Neuronal stem cell (in vitro differentiated cells): ENCODE data around the gene SLC2A14.
"Not testable (repeated sequence)": the region's sequence is repeated elsewhere in the genome, so short reads cannot be mapped to it uniquely, and the experiment has no call there.

Source experiments
- DNase-seq: peaks from one replicate; pipeline ENCODE4 v3.0.0-alpha.2; 2013; ENCODE audit warnings: low spot score
- H2AFZ ChIP-seq: one replicate; pipeline ENCODE4 v1.6.1; 2013; ENCODE audit warnings: mild to moderate bottlenecking, low read length, inconsistent platforms
- H2AK5ac ChIP-seq: 2 replicates; pipeline ENCODE4 v1.6.1; 2013; ENCODE audit warnings: low read depth, mild to moderate bottlenecking, inconsistent platforms, low read length, moderate library complexity, mixed read lengths
- H2BK120ac ChIP-seq: 2 replicates; pipeline ENCODE4 v1.6.1; 2013; ENCODE audit warnings: low read depth, mild to moderate bottlenecking, inconsistent platforms, low read length, moderate library complexity, mixed read lengths
- H2BK12ac ChIP-seq: one replicate; pipeline ENCODE4 v1.6.1; 2013; ENCODE audit warnings: low read length, inconsistent platforms
- H2BK15ac ChIP-seq: 2 replicates; pipeline ENCODE4 v1.6.1; 2013; ENCODE audit warnings: mild to moderate bottlenecking, low read length, inconsistent platforms, mixed read lengths
- H2BK5ac ChIP-seq: one replicate; pipeline ENCODE4 v1.6.1; 2013; ENCODE audit warnings: inconsistent platforms, mild to moderate bottlenecking, low read length, moderate library complexity
- H3K14ac ChIP-seq: one replicate; pipeline ENCODE4 v1.6.1; 2013; ENCODE audit warnings: low read length, inconsistent platforms
- H3K18ac ChIP-seq: 2 replicates; pipeline ENCODE4 v1.6.1; 2013; ENCODE audit warnings: low read length, inconsistent platforms
- H3K23ac ChIP-seq: 2 replicates; pipeline ENCODE4 v1.6.1; 2013; ENCODE audit warnings: low read depth, mild to moderate bottlenecking, mixed read lengths, low read length, inconsistent platforms; ENCODE audit not compliant: poor library complexity
- H3K27ac ChIP-seq: replicated peaks from 3 replicates; pipeline ENCODE4 v1.5.1; 2013; ENCODE audit warnings: low read length, inconsistent platforms
- H3K27me3 ChIP-seq, 3 experiments: 2 replicates each; pipeline ENCODE4 v1.6.1; 2013; ENCODE audit warnings: low read length in 3 of 3, mild to moderate bottlenecking in 2 of 3, inconsistent platforms in 1 of 3, low read depth in 1 of 3, mixed read lengths in 1 of 3, moderate library complexity in 1 of 3; ENCODE audit not compliant: control insufficient read depth in 3 of 3, insufficient read depth in 3 of 3
- H3K36me3 ChIP-seq, 2 donors: replicated peaks in 1 of 2; 2 replicates each; pipeline ENCODE4 v1.6.1; 2013; ENCODE audit warnings: low read length in 2 of 2; ENCODE audit not compliant: control insufficient read depth in 2 of 2, insufficient read depth in 2 of 2
- H3K4ac ChIP-seq: 2 replicates; pipeline ENCODE4 v1.6.1; 2013; ENCODE audit warnings: inconsistent platforms, mild to moderate bottlenecking, low read length, moderate library complexity
- H3K4me1 ChIP-seq, 2 donors: 1 replicate in 1 of 2; 2 replicates in 1 of 2; pipeline ENCODE4 v1.6.1; 2013; ENCODE audit warnings: low read length in 2 of 2, low read depth in 1 of 2; ENCODE audit not compliant: control insufficient read depth in 2 of 2, insufficient read depth in 1 of 2
- H3K4me2 ChIP-seq: one replicate; pipeline ENCODE4 v1.6.1; 2013; ENCODE audit warnings: mild to moderate bottlenecking, low read length, inconsistent platforms; ENCODE audit not compliant: insufficient read depth, poor library complexity, severe bottlenecking
- H3K4me3 ChIP-seq, 2 donors: 2 replicates each; pipeline ENCODE4 v1.5.1; 2013; ENCODE audit warnings: low read length in 2 of 2, mild to moderate bottlenecking in 2 of 2, inconsistent platforms in 1 of 2, moderate library complexity in 1 of 2
- H3K79me1 ChIP-seq: one replicate; pipeline ENCODE4 v1.6.1; 2013; ENCODE audit warnings: low read depth, mild to moderate bottlenecking, inconsistent platforms, low read length, moderate library complexity
- H3K9ac ChIP-seq: one replicate; pipeline ENCODE4 v1.6.1; 2013; ENCODE audit warnings: mild to moderate bottlenecking, low read depth, low read length, inconsistent platforms; ENCODE audit not compliant: poor library complexity
- H3K9me3 ChIP-seq, 2 donors: replicated peaks in 1 of 2; 2 replicates each; pipeline versions ENCODE3 to v1.6.1; 2013; ENCODE audit warnings: low read length in 2 of 2, mild to moderate bottlenecking in 2 of 2, inconsistent platforms in 1 of 2, low read depth in 1 of 2, mixed read lengths in 1 of 2, moderate library complexity in 1 of 2; ENCODE audit not compliant: control insufficient read depth in 2 of 2, insufficient read depth in 1 of 2
- H4K8ac ChIP-seq: one replicate; pipeline ENCODE4 v1.6.1; 2013; ENCODE audit warnings: low read depth, mild to moderate bottlenecking, inconsistent platforms, low read length, moderate library complexity
- H4K91ac ChIP-seq: one replicate; pipeline ENCODE4 v1.6.1; 2013; ENCODE audit warnings: low read length, low read depth, mild to moderate bottlenecking, inconsistent platforms; ENCODE audit not compliant: poor library complexity
- WGBS, 2 donors: extraction: QIAGEN DNeasy Blood & Tissue Kit; methylation state at CpG; one replicate each; pipeline ENCODE4 v1.1.7; 2013; ENCODE audit warnings: missing lambda C conversion rate in 2 of 2, mixed read lengths in 1 of 2; ENCODE audit not compliant: insufficient read length in 2 of 2, insufficient replicate concordance in 1 of 2; ENCODE audit errors: extremely low coverage in 2 of 2; 5-methylcytosine and 5-hydroxymethylcytosine counted together

SLC2A14 gene

DNA sequence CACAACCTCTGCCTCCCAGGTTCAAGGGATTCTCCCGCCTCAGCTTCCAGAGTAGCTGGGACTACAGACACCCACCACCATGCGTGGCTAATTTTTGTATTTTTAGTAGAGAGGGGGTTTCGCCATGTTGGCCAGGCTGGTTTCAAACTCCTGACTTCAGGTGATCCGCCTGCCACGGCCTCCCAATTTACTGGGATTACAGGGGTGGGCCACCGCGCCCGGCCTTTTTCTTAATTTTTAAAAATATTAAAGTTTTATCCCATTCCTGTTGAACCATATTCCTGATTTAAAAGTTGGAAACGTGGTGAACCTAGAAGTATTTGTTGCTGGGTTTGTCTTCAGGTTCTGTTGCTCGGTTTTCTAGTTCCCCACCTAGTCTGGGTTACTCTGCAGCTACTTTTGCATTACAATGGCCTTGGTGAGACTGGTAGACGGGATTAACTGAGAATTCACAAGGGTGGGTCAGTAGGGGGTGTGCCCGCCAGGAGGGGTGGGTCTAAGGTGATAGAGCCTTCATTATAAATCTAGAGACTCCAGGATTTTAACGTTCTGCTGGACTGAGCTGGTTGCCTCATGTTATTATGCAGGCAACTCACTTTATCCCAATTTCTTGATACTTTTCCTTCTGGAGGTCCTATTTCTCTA, 83.7 kb downstream of the SLC2A14 start, which contains the start of gene NANOG:
Gene NANOG (plus strand): TSS at position 519 of the 645 bp plus-strand sequence. CDS start 213 bp downstream, outside the sequence.
- WGBS, 2 donors: no CpG with 5 or more reads among the region's 13 CpGs
- not testable (repeated sequence) for H4K91ac ChIP-seq, H4K8ac ChIP-seq, H2BK15ac ChIP-seq, H3K79me1 ChIP-seq, H3K9ac ChIP-seq, H2AK5ac ChIP-seq, H3K27ac ChIP-seq, H3K23ac ChIP-seq, H3K36me3 ChIP-seq, H2BK120ac ChIP-seq, H3K18ac ChIP-seq, H3K4me2 ChIP-seq, H3K9me3 ChIP-seq, H3K14ac ChIP-seq, H2BK5ac ChIP-seq, H3K4me1 ChIP-seq, H3K4me3 ChIP-seq, H3K4ac ChIP-seq, H2BK12ac ChIP-seq, H3K27me3 ChIP-seq, DNase-seq
- peak within 1 kb of the TSS; percentile 24 for H2AFZ ChIP-seq

DNA sequence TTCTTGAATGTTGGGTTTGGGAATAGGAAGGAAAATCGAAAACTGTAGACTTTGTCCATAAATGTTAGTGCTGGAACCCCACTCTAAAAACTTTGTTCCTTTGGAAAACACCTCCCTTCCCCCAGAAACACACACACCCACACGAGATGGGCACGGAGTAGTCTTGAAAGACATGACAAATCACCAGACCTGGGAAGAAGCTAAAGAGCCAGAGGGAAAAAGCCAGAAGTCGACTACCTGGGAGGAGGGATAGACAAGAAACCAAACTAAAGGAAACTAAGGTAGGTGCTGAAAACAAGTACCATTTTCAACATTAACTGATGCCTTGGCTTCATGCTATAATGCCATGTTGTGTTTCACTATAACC, 84.4 kb downstream of the SLC2A14 start:
- Histone ChIP-seq H3K9ac (no peak overlapping the region), H3K14ac (no peak overlapping the region), H3K36me3 (no peaks in the 10 kb centered on the region), H2BK12ac (no peak overlapping the region), H3K27me3 (peaks cover 0 to 8% (median 2%) of the 10 kb centered on the region in 3 experiments), H3K79me1 (no peaks in the 10 kb centered on the region), H2BK120ac (no peak overlapping the region), H3K9me3 (no peaks in the 10 kb centered on the region), H4K8ac (no peak overlapping the region), H3K23ac (no peak overlapping the region), H2AK5ac (no peak overlapping the region), H2AFZ (peak overlapping the region; percentile 24), H2BK5ac (no peak overlapping the region), H3K27ac (no peak overlapping the region), H3K4me2 (no peak overlapping the region), H3K4ac (no peak overlapping the region), H3K4me1 (peaks cover 0 to 5% of the 10 kb centered on the region in 2 donors), H3K4me3 (no peak overlapping the region), H3K18ac (no peak overlapping the region), H4K91ac (no peak overlapping the region), H2BK15ac (no peak overlapping the region)
- no CpG with 5 or more reads among the region's 4 CpGs for WGBS, 2 donors
- DNase-seq: no peak

DNA sequence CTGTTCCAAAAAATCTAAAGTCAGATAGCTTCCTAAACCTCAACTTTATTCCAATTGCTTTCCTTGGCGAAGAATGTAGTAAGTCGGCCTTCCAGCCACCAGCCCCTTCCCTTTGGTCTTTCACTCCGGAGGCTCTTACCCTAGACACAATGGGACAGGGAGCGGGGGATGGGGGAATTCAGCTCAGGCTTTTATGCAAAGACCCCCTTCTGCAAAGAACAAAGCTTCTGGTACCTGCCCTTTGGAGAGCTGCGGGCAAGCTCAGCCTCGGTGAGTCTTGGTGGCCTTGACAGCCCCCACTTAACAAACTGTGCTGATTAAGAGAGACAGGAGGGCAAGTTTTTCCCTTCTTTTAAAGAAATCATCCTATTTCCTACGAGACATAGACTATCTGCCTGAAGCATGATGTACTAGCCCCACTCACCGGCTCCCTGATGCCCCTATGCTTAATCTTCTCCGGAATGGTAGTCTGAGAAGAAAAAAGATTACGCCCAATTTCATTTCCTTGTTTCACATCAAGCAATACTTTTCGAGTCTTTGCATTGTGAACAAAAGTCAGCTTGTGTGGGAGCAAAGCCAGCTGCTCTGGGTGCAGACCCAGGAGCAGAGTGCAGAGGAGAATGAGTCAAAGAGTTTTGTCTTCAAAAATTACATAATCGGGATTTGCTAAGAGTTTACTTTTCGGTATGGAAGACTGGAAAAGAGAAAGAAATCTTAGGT, 85.0 kb downstream of the SLC2A14 start:
- Histone ChIP-seq H3K27me3 (peaks cover 0 to 8% (median 2%) of the 10 kb centered on the region in 3 experiments), H3K27ac (no peak overlapping the region), H3K14ac (no peak overlapping the region), H3K4me2 (peak overlapping the region; percentile 34), H2BK15ac (no peak overlapping the region), H3K9ac (no peak overlapping the region), H4K91ac (no peak overlapping the region), H3K4ac (no peak overlapping the region), H3K36me3 (no peaks in the 10 kb centered on the region), H3K9me3 (no peaks in the 10 kb centered on the region), H2AFZ (peak overlapping the region; percentile 24), H2BK5ac (no peak overlapping the region), H2AK5ac (no peak overlapping the region), H3K79me1 (no peaks in the 10 kb centered on the region), H3K4me3 (no peak overlapping the region), H3K4me1 (peaks cover 0 to 5% of the 10 kb centered on the region in 2 donors), H3K18ac (no peak overlapping the region), H4K8ac (no peak overlapping the region), H2BK12ac (no peak overlapping the region), H2BK120ac (no peak overlapping the region), H3K23ac (no peak overlapping the region)
- WGBS, 2 donors: no CpG with 5 or more reads among the region's 13 CpGs
- no peak for DNase-seq

DNA sequence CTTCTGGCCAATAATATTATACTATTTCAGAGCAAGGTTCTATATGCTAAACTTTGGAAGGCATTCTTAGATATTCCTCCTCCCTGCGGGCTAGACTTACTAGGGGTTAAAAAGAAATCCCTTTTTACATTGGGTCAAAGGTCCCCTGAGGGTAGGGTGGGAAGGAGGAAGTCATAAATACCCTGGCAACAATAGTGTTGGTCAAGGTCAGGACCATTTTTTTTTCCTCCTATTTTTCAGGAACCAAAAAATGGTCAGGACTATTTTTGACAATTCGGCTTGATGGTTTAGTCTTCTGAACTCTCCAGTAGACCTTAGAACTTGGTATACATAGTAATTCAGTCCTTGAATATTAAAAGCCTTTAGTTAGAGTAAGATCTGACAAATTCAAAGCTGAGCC, 88.0 kb downstream of the SLC2A14 start:
- H2BK5ac ChIP-seq: no peak overlapping the region
- no peak overlapping the region for H4K91ac ChIP-seq
- H3K27ac ChIP-seq: no peak overlapping the region
- no CpG with 5 or more reads among the region's 2 CpGs for WGBS, 2 donors
- H3K9me3 ChIP-seq: no peaks in the 10 kb centered on the region
- no peak overlapping the region for H3K4me3 ChIP-seq
- H3K4ac ChIP-seq: no peak overlapping the region
- no peak overlapping the region for H3K9ac ChIP-seq
- no peak overlapping the region for H2AK5ac ChIP-seq
- H3K18ac ChIP-seq: no peak overlapping the region
- H3K36me3 ChIP-seq: no peaks in the 10 kb centered on the region
- H2BK120ac ChIP-seq: no peak overlapping the region
- DNase-seq: no peak
- peaks cover 0 to 8% (median 2%) of the 10 kb centered on the region in 3 experiments for H3K27me3 ChIP-seq
- no peak overlapping the region for H3K14ac ChIP-seq
- H3K4me1 ChIP-seq: peaks cover 0 to 5% of the 10 kb centered on the region in 2 donors
- H2BK15ac ChIP-seq: no peak overlapping the region
- no peak overlapping the region for H3K4me2 ChIP-seq
- no peak overlapping the region for H2BK12ac ChIP-seq
- no peak overlapping the region for H2AFZ ChIP-seq
- no peaks in the 10 kb centered on the region for H3K79me1 ChIP-seq
- no peak overlapping the region for H4K8ac ChIP-seq
- no peak overlapping the region for H3K23ac ChIP-seq
